Tibial nerve (tissue), 3 donors: Measurements from ENCODE around the gene PHF21B.

Experiments
- CTCF ChIP-seq, 5 experiments: fragments of 200-600 bp in 3 of 5; fragments of 450-650 bp in 2 of 5; sonication (generic) in 3 of 5; IDR thresholded peaks; one replicate each; pipeline ENCODE4 v1.5.1; 2016 to 2019; ENCODE audit warnings: antibody characterized with exemption in 5 of 5, mild to moderate bottlenecking in 3 of 5, moderate library complexity in 2 of 5
- POLR2A ChIP-seq, 2 donors: fragments of 450-650 bp; IDR thresholded peaks; one replicate each; pipeline ENCODE4 v1.6.1; 2017; ENCODE audit warnings: antibody characterized with exemption in 2 of 2, mild to moderate bottlenecking in 2 of 2, moderate library complexity in 2 of 2

GRCh38 chr22:44914026-44914721 is 95.6 kb downstream of the PHF21B start:
- TF ChIP-seq CTCF (IDR thresholded peaks at IDR 0.05) (no peak), POLR2A (IDR thresholded peaks at IDR 0.05) (no peak)
